Liver (tissue), 3 donors: ENCODE measurements around the gene CENPF.

Experiments used
- SP1 ChIP-seq: IDR thresholded peaks from 2 replicates; pipeline ENCODE4 v1.6.1; 2018; ENCODE audit warnings: antibody characterized with exemption, mild to moderate bottlenecking
- TF ChIP-seq, protein P1 (sequence below): fragments of 150-350 bp; IDR thresholded peaks from 2 replicates; pipeline ENCODE4 v1.5.1; 2017; ENCODE audit warnings: improper control_type of control experiment, low read depth, low read length; ENCODE audit not compliant: missing input control
- TF ChIP-seq, protein P2 (sequence below): IDR thresholded peaks from 2 replicates; pipeline ENCODE4 v1.6.1; 2016; ENCODE audit warnings: antibody characterized with exemption
- donor health status: healthy.
- donor health status: healthy.

DNA sequence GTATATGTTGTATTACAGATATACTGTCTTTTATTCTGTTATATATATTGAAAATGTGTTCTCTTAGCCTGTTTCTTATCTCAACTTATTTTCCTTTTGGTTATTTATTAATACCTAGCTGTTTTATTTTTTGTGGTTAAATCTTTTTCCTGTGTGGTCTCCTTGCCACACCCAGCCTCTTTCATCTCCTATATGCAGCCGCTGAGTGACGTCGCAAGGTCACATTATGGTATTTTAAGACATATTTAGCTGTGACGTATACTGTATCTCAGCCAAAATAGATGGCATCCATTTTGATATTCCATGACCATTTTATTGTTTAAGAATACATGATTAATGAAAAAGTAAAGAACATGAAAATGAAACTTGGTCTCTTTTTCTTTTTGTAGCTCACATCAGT is 29.1 kb downstream of the CENPF start:
- TF ChIP-seq, protein P1, sequence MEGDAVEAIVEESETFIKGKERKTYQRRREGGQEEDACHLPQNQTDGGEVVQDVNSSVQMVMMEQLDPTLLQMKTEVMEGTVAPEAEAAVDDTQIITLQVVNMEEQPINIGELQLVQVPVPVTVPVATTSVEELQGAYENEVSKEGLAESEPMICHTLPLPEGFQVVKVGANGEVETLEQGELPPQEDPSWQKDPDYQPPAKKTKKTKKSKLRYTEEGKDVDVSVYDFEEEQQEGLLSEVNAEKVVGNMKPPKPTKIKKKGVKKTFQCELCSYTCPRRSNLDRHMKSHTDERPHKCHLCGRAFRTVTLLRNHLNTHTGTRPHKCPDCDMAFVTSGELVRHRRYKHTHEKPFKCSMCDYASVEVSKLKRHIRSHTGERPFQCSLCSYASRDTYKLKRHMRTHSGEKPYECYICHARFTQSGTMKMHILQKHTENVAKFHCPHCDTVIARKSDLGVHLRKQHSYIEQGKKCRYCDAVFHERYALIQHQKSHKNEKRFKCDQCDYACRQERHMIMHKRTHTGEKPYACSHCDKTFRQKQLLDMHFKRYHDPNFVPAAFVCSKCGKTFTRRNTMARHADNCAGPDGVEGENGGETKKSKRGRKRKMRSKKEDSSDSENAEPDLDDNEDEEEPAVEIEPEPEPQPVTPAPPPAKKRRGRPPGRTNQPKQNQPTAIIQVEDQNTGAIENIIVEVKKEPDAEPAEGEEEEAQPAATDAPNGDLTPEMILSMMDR = no peak
- TF ChIP-seq, protein P2, sequence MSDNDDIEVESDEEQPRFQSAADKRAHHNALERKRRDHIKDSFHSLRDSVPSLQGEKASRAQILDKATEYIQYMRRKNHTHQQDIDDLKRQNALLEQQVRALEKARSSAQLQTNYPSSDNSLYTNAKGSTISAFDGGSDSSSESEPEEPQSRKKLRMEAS = no peak
- TF ChIP-seq SP1 = no peak
